Measurements from ENCODE around the gene CD36. TPM values are rescaled to one million over a fixed set of nuclear protein-coding genes. Genes with fewer than 3 reads are reported as not detected.

CD36 gene
- polyA plus RNA-seq, 1 donor, result 84.9 TPM

DNA sequence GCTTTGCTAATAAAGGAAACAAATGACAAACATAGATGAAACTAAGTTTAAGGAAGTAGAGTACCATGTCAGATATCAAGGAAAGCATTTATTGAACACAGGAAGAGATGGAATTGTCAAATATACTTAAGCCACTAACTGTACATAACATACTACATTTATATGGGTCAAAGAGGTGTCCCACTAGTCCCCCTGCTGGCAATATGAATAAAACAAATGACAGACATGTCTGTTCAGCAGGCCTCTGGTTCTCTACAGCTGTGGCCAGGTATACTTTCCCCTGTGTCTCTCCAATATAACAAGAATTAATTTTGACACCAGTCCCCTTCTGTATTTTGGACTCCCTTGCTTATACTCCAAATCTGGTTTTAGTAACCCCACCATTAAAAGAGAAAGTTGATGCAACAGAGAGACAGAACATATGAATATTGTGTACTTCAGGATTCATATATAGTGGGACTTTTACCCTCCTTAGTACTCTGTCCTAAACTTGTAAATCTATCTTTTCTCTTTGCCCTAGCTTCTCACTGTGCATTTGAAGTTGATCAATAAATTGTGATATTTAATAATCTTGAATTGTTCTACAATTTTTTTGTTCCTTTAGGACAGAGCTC is 42.9 kb downstream of the CD36 start:
- peak; percentile 29 to 47 for DNase-seq
- peaks cover 11% of the 10 kb centered on the region for H3K4me1 ChIP-seq (ENCODE audit: control insufficient read depth, insufficient read depth, low read length)

GRCh38 chr7:80682744-80683143 is 44.3 kb downstream of the CD36 start:
- no peak for DNase-seq
- Histone ChIP-seq H3K27ac (ENCODE audit: low read length) (no peak overlapping the region), H3K36me3 (ENCODE audit: control insufficient read depth, insufficient read depth, low read length) (no peaks in the 10 kb centered on the region), H3K9me3 (ENCODE audit: control insufficient read depth, low read depth, low read length) (no peaks in the 10 kb centered on the region), H3K4me3 (ENCODE audit: low read length) (no peak overlapping the region), H3K27me3 (ENCODE audit: control insufficient read depth, insufficient read depth, low read length) (no peaks in the 10 kb centered on the region), H3K4me1 (ENCODE audit: control insufficient read depth, insufficient read depth, low read length) (peaks cover 11% of the 10 kb centered on the region)
- WGBS (ENCODE audit: insufficient coverage, low lambda C conversion rate), result 96% methylated on average over 16 of the region's 19 CpGs

More for the DNA sequence above, 42.9 kb downstream of the CD36 start:
- no peak overlapping the region for H3K4me3 ChIP-seq (ENCODE audit: low read length)
- no peaks in the 10 kb centered on the region for H3K27me3 ChIP-seq (ENCODE audit: control insufficient read depth, insufficient read depth, low read length)
- H3K9me3 ChIP-seq (ENCODE audit: control insufficient read depth, low read depth, low read length), result no peaks in the 10 kb centered on the region
- H3K27ac ChIP-seq (ENCODE audit: low read length), result no peak overlapping the region
- H3K36me3 ChIP-seq (ENCODE audit: control insufficient read depth, insufficient read depth, low read length), result no peaks in the 10 kb centered on the region

- Histone ChIP-seq H3K27ac (ENCODE audit: low read length) (no peak overlapping the region), H3K9me3 (ENCODE audit: control insufficient read depth, low read depth, low read length) (no peaks in the 10 kb centered on the region), H3K36me3 (ENCODE audit: control insufficient read depth, insufficient read depth, low read length) (no peaks in the 10 kb centered on the region), H3K27me3 (ENCODE audit: control insufficient read depth, insufficient read depth, low read length) (no peaks in the 10 kb centered on the region), H3K4me3 (ENCODE audit: low read length) (no peak overlapping the region), H3K4me1 (ENCODE audit: control insufficient read depth, insufficient read depth, low read length) (no peaks in the 10 kb centered on the region)
- no peak for DNase-seq
- WGBS (ENCODE audit: insufficient coverage, low lambda C conversion rate), result no CpG with 5 or more reads among the region's 2 CpGs
Observed at GRCh38 chr7:80686576-80686975, 48.1 kb downstream of the CD36 start.

DNA sequence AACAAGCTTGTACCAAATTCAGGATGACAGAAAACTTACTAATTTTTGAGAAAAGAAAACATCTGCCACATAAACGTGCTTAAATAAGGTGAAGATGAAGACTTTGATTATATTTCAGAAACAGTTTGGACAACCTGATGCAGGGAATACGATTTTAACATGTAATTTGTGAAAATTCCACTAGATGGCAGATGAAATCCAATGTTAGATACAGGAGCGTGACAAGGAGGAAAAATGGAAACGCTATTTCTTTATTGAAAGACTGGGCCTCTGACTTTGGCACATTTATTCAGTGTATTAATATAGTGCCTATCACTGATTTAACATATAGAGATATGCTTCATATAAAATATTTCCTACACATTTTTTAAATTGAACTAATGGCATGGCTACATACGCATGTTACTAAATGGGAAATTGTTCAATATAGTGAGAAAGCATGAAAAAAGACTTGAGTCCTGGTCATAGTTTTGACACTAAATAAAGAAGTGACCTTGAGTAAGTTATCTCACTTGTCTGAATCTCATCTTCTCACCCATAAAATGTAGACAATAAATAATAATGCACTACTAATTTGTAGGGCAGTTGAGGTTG is 60.7 kb downstream of the CD36 start:
- no peaks in the 10 kb centered on the region for H3K9me3 ChIP-seq (ENCODE audit: control insufficient read depth, low read depth, low read length)
- no peaks in the 10 kb centered on the region for H3K36me3 ChIP-seq (ENCODE audit: control insufficient read depth, insufficient read depth, low read length)
- H3K4me3 ChIP-seq (ENCODE audit: low read length), result no peak overlapping the region
- DNase-seq, result peak; percentile 28 to 44
- no peaks in the 10 kb centered on the region for H3K27me3 ChIP-seq (ENCODE audit: control insufficient read depth, insufficient read depth, low read length)
- no peak overlapping the region for H3K27ac ChIP-seq (ENCODE audit: low read length)
- WGBS (ENCODE audit: insufficient coverage, low lambda C conversion rate), result 33% methylated on average over 3 of the region's 5 CpGs
- H3K4me1 ChIP-seq (ENCODE audit: control insufficient read depth, insufficient read depth, low read length), result peaks cover 3% of the 10 kb centered on the region

DNA sequence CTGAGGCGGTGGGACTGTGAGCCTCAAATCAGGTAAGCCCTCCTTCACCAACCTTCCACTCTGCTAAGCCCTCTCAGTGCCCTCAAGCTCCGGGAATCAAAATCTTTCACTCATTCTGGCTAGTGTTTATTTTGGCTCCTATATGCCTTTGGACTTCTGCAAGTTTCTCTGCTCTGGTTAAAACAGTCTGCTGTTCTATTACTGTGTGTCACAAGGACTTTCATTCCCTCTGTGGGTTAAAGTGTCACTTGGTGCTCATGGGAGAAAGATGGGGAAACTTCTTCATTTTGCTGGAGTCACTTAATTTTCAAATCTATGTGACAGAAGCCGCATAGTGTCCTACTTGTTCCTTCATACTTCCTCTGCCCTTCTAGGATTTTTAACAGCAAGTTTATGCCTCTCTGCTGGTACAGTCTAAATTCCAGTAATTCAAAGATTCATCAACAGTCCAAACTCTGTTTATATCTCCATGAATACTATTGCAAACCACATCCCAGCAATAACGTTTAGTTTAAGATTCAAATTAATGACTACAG is 61.3 kb downstream of the CD36 start:
- Histone ChIP-seq H3K36me3 (ENCODE audit: control insufficient read depth, insufficient read depth, low read length) (no peaks in the 10 kb centered on the region), H3K9me3 (ENCODE audit: control insufficient read depth, low read depth, low read length) (no peaks in the 10 kb centered on the region), H3K27ac (ENCODE audit: low read length) (no peak overlapping the region), H3K4me1 (ENCODE audit: control insufficient read depth, insufficient read depth, low read length) (peaks cover 3% of the 10 kb centered on the region), H3K4me3 (ENCODE audit: low read length) (no peak overlapping the region), H3K27me3 (ENCODE audit: control insufficient read depth, insufficient read depth, low read length) (no peaks in the 10 kb centered on the region)
- no CpG with 5 or more reads among the region's 4 CpGs for WGBS (ENCODE audit: insufficient coverage, low lambda C conversion rate)
- DNase-seq, result no peak

DNA sequence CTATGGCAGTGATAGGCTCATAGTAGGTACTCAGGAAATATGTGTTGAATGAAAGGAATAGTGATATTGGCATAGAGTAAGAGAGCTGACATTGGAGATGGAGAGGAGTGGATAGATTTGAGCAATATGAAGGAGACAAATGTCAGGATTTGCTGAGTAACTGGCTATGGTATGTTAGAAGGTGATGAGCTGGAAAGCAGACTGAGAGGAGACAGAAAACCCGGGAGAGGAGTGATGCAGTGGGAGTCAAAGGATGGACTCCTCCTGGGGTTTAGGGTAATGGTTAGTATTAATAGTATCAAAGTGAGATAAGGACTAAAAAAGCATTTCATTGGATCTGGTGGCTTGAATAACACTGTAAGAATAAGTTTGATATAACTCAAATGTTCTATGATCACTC is 64.8 kb downstream of the CD36 start:
- Histone ChIP-seq H3K4me1 (ENCODE audit: control insufficient read depth, insufficient read depth, low read length) (peaks cover 3% of the 10 kb centered on the region), H3K9me3 (ENCODE audit: control insufficient read depth, low read depth, low read length) (no peaks in the 10 kb centered on the region), H3K36me3 (ENCODE audit: control insufficient read depth, insufficient read depth, low read length) (no peaks in the 10 kb centered on the region), H3K4me3 (ENCODE audit: low read length) (no peak overlapping the region), H3K27ac (ENCODE audit: low read length) (no peak overlapping the region), H3K27me3 (ENCODE audit: control insufficient read depth, insufficient read depth, low read length) (no peaks in the 10 kb centered on the region)
- no peak for DNase-seq
- WGBS (ENCODE audit: insufficient coverage, low lambda C conversion rate), result 100% methylated on average over 1 of the region's 1 CpG

- WGBS (ENCODE audit: insufficient coverage, low lambda C conversion rate), result 10% methylated on average over 2 of the region's 2 CpGs
- H3K9me3 ChIP-seq (ENCODE audit: control insufficient read depth, low read depth, low read length), result no peaks in the 10 kb centered on the region
- H3K27me3 ChIP-seq (ENCODE audit: control insufficient read depth, insufficient read depth, low read length), result no peaks in the 10 kb centered on the region
- no peak overlapping the region for H3K27ac ChIP-seq (ENCODE audit: low read length)
- no peaks in the 10 kb centered on the region for H3K4me1 ChIP-seq (ENCODE audit: control insufficient read depth, insufficient read depth, low read length)
- H3K4me3 ChIP-seq (ENCODE audit: low read length), result no peak overlapping the region
- peak in 1 of 2 donors; percentile 44 for DNase-seq
- H3K36me3 ChIP-seq (ENCODE audit: control insufficient read depth, insufficient read depth, low read length), result no peaks in the 10 kb centered on the region
Observed at GRCh38 chr7:80705130-80705781, 66.8 kb downstream of the CD36 start.

DNA sequence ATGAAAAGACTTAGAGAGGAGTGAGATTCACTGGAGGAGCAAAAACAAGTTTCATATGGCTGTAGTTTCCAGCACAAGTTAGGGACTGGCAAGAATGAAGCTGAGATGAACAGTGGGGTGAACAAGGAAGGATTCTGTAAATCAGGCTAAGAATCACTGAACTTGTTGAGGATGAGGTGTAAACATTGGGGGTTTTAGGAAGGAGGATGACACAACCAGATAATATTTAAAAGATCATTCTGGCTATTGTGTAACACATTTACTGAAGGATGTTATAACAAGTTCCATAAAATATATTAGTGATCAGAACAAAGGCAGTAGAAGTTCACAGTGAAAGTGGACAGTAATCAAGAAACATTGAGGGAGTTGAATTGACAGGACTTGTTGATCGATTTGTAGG is 68.9 kb downstream of the CD36 start:
- no peaks in the 10 kb centered on the region for H3K4me1 ChIP-seq (ENCODE audit: control insufficient read depth, insufficient read depth, low read length)
- H3K27me3 ChIP-seq (ENCODE audit: control insufficient read depth, insufficient read depth, low read length), result no peaks in the 10 kb centered on the region
- 100% methylated on average over 1 of the region's 1 CpG for whole genome bisulfite sequencing (ENCODE audit: insufficient coverage, low lambda C conversion rate)
- H3K36me3 ChIP-seq (ENCODE audit: control insufficient read depth, insufficient read depth, low read length), result no peaks in the 10 kb centered on the region
- no peaks in the 10 kb centered on the region for H3K9me3 ChIP-seq (ENCODE audit: control insufficient read depth, low read depth, low read length)
- no peak overlapping the region for H3K4me3 ChIP-seq (ENCODE audit: low read length)
- H3K27ac ChIP-seq (ENCODE audit: low read length), result no peak overlapping the region
- no peak for DNase-seq

DNA sequence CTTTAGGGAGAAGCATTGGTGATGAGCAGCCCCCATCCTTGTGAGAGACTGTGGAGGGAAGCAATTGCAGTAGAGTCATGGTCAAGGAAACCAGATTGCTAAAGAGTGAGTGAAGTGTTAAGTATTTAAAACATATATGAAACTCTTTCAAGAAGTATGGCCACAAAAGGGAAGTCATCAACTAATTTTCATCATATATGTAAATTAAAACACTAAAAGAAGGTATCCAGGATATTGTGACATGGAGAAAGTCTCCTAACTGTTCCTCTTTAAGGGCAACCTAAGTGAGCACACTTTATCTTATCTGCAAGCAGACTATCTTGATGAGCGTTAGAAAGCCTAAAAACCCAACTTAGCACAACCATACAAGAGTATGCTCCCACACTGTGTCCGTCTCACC is 69.7 kb downstream of the CD36 start:
- H3K27ac ChIP-seq (ENCODE audit: low read length), result no peak overlapping the region
- H3K4me3 ChIP-seq (ENCODE audit: low read length), result no peak overlapping the region
- H3K4me1 ChIP-seq (ENCODE audit: control insufficient read depth, insufficient read depth, low read length), result no peaks in the 10 kb centered on the region
- no peaks in the 10 kb centered on the region for H3K9me3 ChIP-seq (ENCODE audit: control insufficient read depth, low read depth, low read length)
- DNase-seq, result no peak
- WGBS (ENCODE audit: insufficient coverage, low lambda C conversion rate), result 100% methylated on average over 1 of the region's 2 CpGs
- H3K27me3 ChIP-seq (ENCODE audit: control insufficient read depth, insufficient read depth, low read length), result no peaks in the 10 kb centered on the region
- no peaks in the 10 kb centered on the region for H3K36me3 ChIP-seq (ENCODE audit: control insufficient read depth, insufficient read depth, low read length)

DNA sequence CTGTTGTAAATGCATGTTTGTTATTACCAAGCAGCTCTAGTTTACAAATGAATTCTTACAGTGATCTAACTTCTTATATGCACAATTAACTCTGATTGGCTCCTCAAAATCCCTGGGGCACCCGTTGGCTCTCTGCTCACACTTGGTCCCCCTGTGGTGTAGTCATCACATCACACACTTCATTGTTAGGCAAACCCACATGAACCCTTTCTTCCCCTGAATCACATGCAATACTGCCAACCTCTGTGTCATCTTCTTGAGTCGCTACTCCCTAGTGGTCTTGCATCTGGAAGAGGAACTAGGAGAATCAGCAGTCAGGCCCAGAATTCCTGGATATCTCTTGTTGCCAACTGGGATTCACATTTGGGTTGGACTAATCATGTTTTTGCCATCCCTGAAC is 73.1 kb downstream of the CD36 start:
- Histone ChIP-seq H3K27ac (ENCODE audit: low read length) (no peak overlapping the region), H3K36me3 (ENCODE audit: control insufficient read depth, insufficient read depth, low read length) (no peaks in the 10 kb centered on the region), H3K27me3 (ENCODE audit: control insufficient read depth, insufficient read depth, low read length) (no peaks in the 10 kb centered on the region), H3K9me3 (ENCODE audit: control insufficient read depth, low read depth, low read length) (no peaks in the 10 kb centered on the region), H3K4me3 (ENCODE audit: low read length) (no peak overlapping the region), H3K4me1 (ENCODE audit: control insufficient read depth, insufficient read depth, low read length) (no peaks in the 10 kb centered on the region)
- no peak for DNase-seq
- no CpG with 5 or more reads among the region's 2 CpGs for WGBS (ENCODE audit: insufficient coverage, low lambda C conversion rate)

Measured in large intestine (tissue), 3 donors.